Thyroid gland (tissue), 4 donors: Measurements from ENCODE around the gene KLF9. TPM values are rescaled to one million over a fixed set of nuclear protein-coding genes. Genes with fewer than 3 reads are reported as not detected.

Experiments used
- DNase-seq, 2 donors: peaks; one replicate each; pipeline ENCODE4 v3.0.0-alpha.2; 2019
- H3K27ac ChIP-seq, 3 donors: fragments of 200-600 bp; sonication (generic); 1 replicate in 2 of 3; 2 replicates in 1 of 3; pipeline ENCODE4 v1.5.1; 2016 to 2019; ENCODE audit warnings: mild to moderate bottlenecking in 1 of 3, moderate library complexity in 1 of 3
- H3K27me3 ChIP-seq: fragments of 200-600 bp; sonication (generic); one replicate; pipeline ENCODE4 v1.5.1; 2019
- H3K36me3 ChIP-seq, 2 donors: fragments of 200-600 bp; sonication (generic); one replicate each; pipeline ENCODE4 v1.5.1; 2016 to 2019
- H3K4me1 ChIP-seq, 2 donors: fragments of 200-600 bp; sonication (generic); one replicate each; pipeline ENCODE4 v1.5.1; 2017 to 2019
- H3K4me3 ChIP-seq, 3 donors: fragments of 200-600 bp; sonication (generic); replicated peaks in 1 of 3; 1 replicate in 2 of 3; 2 replicates in 1 of 3; pipeline ENCODE4 v1.5.1; 2016; ENCODE audit warnings: mild to moderate bottlenecking in 1 of 3
- H3K9me3 ChIP-seq: fragments of 200-600 bp; sonication (generic); one replicate; pipeline ENCODE4 v1.5.1; 2017
- POLR2A ChIP-seq, 2 donors: fragments of 450-650 bp; IDR thresholded peaks; one replicate each; pipeline ENCODE4 v1.6.1; 2017; ENCODE audit warnings: antibody characterized with exemption in 2 of 2, mild to moderate bottlenecking in 2 of 2, moderate library complexity in 1 of 2
- WGBS, 2 donors: methylation state at CpG; one replicate each; pipeline ENCODE4 v1.1.5; 2017; 5-methylcytosine and 5-hydroxymethylcytosine counted together
- intact Hi-C: fragments of 100-400 bp; cut with DNase I; formaldehyde crosslinking; loops from one replicate; pipeline ENCODE4 v1.15.1; 2023
- total RNA-seq, 4 donors: library from RNA; depleted of rRNA; stranded (reverse); fragments of >200 nt; gene quantifications; one replicate each; pipeline ENCODE4 v1.2.3, GENCODE V29; 2016
- TF ChIP-seq, protein P1 (sequence below), 6 experiments: fragments of 200-600 bp in 3 of 6; fragments of 450-650 bp in 3 of 6; sonication (generic) in 3 of 6; IDR thresholded peaks; one replicate each; pipeline ENCODE4 v1.5.1; 2016 to 2019; ENCODE audit warnings: antibody characterized with exemption in 6 of 6, mild to moderate bottlenecking in 2 of 6, inconsistent platforms in 1 of 6, moderate library complexity in 1 of 6

Gene KLF9
- total RNA-seq, 4 donors from 2014 or later: 96.3 to 155 (median 125) TPM

DNA sequence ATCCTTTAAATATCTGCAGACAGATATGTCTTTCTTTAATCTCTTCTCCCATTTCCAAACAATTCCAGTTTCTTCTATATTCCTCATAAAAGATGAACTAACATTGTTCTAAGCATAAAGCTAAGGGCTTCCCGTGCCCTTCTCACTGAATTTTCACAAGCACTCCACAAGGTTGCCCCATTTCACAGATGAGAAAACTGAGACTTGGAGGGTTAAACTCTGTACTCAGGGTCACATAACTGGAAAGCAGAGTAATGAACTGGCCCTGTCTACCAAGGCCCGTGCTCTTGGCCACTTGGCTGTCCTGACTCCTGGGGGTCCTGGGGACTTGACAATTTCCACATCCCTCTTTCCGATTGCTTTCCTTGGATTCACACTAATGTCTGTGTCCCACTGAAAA is 25.3 kb downstream of the KLF9 start:
- H3K9me3 ChIP-seq: no peaks in the 10 kb centered on the region
- H3K27ac ChIP-seq: no peak overlapping the region
- peaks cover 38 to 71% of the 10 kb centered on the region in 2 donors for H3K4me1 ChIP-seq
- H3K27me3 ChIP-seq: no peaks in the 10 kb centered on the region
- TF ChIP-seq POLR2A (IDR thresholded peaks at IDR 0.05): no peak
- TF ChIP-seq, protein P1, sequence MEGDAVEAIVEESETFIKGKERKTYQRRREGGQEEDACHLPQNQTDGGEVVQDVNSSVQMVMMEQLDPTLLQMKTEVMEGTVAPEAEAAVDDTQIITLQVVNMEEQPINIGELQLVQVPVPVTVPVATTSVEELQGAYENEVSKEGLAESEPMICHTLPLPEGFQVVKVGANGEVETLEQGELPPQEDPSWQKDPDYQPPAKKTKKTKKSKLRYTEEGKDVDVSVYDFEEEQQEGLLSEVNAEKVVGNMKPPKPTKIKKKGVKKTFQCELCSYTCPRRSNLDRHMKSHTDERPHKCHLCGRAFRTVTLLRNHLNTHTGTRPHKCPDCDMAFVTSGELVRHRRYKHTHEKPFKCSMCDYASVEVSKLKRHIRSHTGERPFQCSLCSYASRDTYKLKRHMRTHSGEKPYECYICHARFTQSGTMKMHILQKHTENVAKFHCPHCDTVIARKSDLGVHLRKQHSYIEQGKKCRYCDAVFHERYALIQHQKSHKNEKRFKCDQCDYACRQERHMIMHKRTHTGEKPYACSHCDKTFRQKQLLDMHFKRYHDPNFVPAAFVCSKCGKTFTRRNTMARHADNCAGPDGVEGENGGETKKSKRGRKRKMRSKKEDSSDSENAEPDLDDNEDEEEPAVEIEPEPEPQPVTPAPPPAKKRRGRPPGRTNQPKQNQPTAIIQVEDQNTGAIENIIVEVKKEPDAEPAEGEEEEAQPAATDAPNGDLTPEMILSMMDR (IDR thresholded peaks at IDR 0.05): no peak
- no peak overlapping the region for H3K4me3 ChIP-seq
- WGBS, 2 donors: 71 to 85% methylated on average over 3 of the region's 3 CpGs
- peaks cover 14 to 15% of the 10 kb centered on the region in 2 donors for H3K36me3 ChIP-seq
- intact Hi-C loops: no loop called here
- DNase-seq: no peak

DNA sequence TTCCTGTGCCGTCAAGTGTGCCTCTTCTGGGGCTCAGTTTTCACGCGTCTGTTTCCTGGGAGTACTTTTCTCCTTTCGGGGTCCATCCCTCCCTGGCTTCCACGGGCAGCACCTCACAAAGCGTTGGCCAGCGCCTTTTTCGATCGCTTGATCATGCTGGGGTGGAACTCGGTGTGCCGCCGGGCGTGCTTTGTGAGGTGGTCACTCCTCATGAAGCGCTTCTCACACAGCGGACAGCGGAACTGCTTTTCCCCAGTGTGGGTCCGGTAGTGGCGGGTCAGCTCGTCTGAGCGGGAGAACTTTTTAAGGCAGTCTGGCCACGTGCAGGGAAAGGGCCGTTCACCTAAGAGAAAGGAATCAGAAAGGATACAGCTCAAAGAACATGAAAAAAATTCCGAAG is 26.8 kb downstream of the KLF9 start:
- Histone ChIP-seq H3K36me3 (peaks cover 14 to 23% of the 10 kb centered on the region in 2 donors), H3K27ac (peak overlapping the region in 1 of 3 donors; percentile 3), H3K27me3 (no peaks in the 10 kb centered on the region), H3K9me3 (no peaks in the 10 kb centered on the region), H3K4me3 (no peak overlapping the region), H3K4me1 (peaks cover 40 to 67% of the 10 kb centered on the region in 2 donors)
- intact Hi-C loops: no loop called here
- TF ChIP-seq POLR2A (IDR thresholded peaks at IDR 0.05): no peak
- TF ChIP-seq, protein P1 (IDR thresholded peaks at IDR 0.05): no peak
- 78 to 82% methylated on average over 23 of the region's 23 CpGs for WGBS, 2 donors
- DNase-seq: peak; percentile 31 to 35

DNA sequence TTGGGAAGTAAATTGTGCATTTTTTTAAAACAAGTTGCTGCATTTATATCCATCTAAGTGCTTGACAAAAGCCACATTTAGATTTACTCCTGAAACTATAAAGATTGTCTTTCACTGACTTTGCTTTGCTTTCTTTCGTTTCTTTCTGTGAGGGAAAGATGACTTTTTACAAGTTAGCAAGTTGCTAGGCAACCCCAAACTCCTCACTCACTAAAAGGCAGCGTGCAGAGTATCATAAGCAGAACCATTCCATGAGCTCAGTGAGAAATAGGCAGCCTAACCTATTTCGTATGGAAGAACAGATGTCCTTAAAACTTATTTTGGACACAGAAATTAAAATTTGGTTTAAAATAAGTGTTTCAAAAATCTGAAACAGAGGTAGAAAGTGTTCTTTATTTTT is 29.0 kb downstream of the KLF9 start:
- Histone ChIP-seq H3K27me3 (no peaks in the 10 kb centered on the region), H3K9me3 (no peaks in the 10 kb centered on the region), H3K4me3 (no peak overlapping the region), H3K27ac (no peak overlapping the region), H3K36me3 (peaks cover 14 to 23% of the 10 kb centered on the region in 2 donors), H3K4me1 (peaks cover 22 to 46% of the 10 kb centered on the region in 2 donors)
- WGBS, 2 donors: 70 to 76% methylated on average over 3 of the region's 3 CpGs
- intact Hi-C loops: no loop called here
- DNase-seq: no peak
- TF ChIP-seq, protein P1 (IDR thresholded peaks at IDR 0.05): no peak
- no peak for TF ChIP-seq POLR2A (IDR thresholded peaks at IDR 0.05)

DNA sequence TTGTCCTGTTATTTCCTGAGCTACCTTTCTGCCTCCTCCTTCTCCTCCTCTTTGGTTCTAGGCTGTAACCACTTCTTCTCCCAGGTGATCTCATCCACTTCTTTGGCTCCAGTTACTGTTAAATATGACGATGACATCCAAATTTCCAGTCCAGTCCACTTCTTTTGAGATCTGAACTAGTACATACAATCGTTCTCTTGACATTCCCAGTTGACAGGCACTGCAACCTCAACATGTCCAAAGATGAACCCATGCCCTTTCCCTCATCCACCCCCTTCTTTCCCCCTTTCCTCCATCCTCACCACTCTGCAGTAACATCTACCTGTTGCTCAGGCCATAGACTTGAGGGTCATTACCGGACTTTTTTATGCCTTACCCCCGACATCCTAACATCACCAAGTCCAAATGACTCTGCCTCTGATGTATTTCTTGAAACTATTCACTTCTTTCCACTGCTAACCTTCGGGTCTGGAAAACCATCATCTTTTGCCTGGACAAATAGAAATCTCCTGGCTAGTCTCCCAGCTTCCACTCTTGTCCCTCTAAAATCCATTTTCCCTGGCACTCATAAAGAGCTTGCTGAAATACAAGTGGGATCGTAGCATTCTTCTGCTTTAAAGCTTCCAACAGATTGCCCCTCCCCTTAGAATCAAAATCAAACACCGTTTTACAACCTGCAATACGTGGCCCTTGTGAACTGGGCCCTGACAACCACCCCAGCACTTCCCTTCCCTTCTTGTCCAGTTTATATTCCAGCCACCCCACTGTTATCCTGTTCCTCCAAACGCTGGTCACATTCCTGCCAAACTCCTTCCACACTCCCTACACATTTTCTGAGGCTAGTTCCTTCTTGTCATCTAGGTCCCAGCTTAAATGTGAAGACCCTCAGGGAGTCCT is 31.5 kb downstream of the KLF9 start:
- H3K27ac ChIP-seq: no peak overlapping the region
- intact Hi-C loops: no loop called here
- no peak overlapping the region for H3K4me3 ChIP-seq
- DNase-seq: no peak
- H3K36me3 ChIP-seq: peaks cover 14 to 23% of the 10 kb centered on the region in 2 donors
- WGBS, 2 donors: 69 to 72% methylated on average over 9 of the region's 9 CpGs
- no peaks in the 10 kb centered on the region for H3K9me3 ChIP-seq
- TF ChIP-seq POLR2A (IDR thresholded peaks at IDR 0.05): no peak
- TF ChIP-seq, protein P1 (IDR thresholded peaks at IDR 0.05): no peak
- H3K4me1 ChIP-seq: peaks cover 22 to 26% of the 10 kb centered on the region in 2 donors
- no peaks in the 10 kb centered on the region for H3K27me3 ChIP-seq

DNA sequence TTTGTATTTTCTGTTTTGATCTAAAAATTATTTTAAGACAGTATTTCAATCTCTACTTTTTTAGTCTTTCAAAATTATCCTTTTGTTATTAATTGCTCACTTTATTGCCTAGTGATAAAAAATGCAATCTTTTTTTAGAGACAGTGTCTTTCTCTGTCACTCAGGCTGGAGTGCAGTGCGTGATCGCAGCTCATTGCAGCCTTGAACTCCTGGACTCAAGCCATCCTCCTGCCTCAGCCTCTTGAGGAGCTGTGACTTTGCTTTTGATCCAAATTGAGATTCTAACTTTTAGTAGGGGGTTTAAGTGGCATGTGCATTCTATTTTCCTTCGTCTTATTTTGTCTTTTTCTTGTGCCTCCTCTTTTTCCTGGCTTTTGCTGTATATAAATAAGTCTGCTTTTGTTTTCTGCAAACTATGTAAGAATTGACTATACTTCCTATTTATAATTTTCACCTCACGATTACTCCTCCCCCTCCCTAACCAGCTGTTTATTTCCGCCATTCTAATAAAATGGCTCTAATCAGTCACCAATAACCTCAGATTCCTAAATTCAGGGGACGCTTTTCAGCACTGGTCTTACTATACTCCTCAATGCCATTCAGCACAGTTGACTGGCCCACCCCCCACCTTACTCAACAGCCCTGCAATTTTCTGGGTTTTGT is 32.3 kb downstream of the KLF9 start:
- Histone ChIP-seq H3K27me3 (no peaks in the 10 kb centered on the region), H3K27ac (no peak overlapping the region), H3K36me3 (peaks cover 14 to 19% of the 10 kb centered on the region in 2 donors), H3K4me3 (no peak overlapping the region), H3K9me3 (no peaks in the 10 kb centered on the region), H3K4me1 (peaks cover 16 to 18% of the 10 kb centered on the region in 2 donors)
- TF ChIP-seq, protein P1 (IDR thresholded peaks at IDR 0.05): no peak
- no peak for TF ChIP-seq POLR2A (IDR thresholded peaks at IDR 0.05)
- intact Hi-C loops: no loop called here
- 86 to 87% methylated on average over 6 of the region's 6 CpGs for WGBS, 2 donors
- DNase-seq: no peak
